ENCODE measurements around the gene AGL. TPM values are rescaled to one million over a fixed set of nuclear protein-coding genes. Genes with fewer than 3 reads are reported as not detected.

AGL gene
- total and polyA plus RNA-seq, 2 experiments from 2014 or later: 13.4 to 22.9 TPM

- Histone ChIP-seq H3K27me3 (ENCODE audit: insufficient read depth) (no peaks in the 10 kb centered on the region), H4K20me1 (replicated peaks; ENCODE audit: insufficient read depth) (no peaks in the 10 kb centered on the region), H3K36me3 (ENCODE audit: insufficient read depth) (no peaks in the 10 kb centered on the region), H3K4me2 (peak overlapping the region; percentile 73), H3K27ac (ENCODE audit: low read depth) (peak overlapping the region; percentile 77; the same call in 1 of the 2 replicates), H3K4me1 (ENCODE audit: insufficient read depth) (peaks cover 18% of the 10 kb centered on the region), H3K4me3 (peak overlapping the region; percentile 88), H2AFZ (peak overlapping the region; percentile 100), H3F3A (replicated peaks; ENCODE audit: low read depth) (0 out of 2 replicates have a peak, but pooled peaks cover 9% of the 10 kb centered on the region), H3K9me2 (ENCODE audit: insufficient read depth) (no peaks in the 10 kb centered on the region), H3K79me2 (replicated peaks; ENCODE audit: insufficient read depth) (peaks cover 36% of the 10 kb centered on the region)
- no peak for ATAC-seq
- DNase-seq (ENCODE audit: low spot score): peak; percentile 7
- TF ChIP-seq ZNF114 (CRISPR knock-in tag; IDR thresholded peaks at IDR 0.05) (no peak), EZH2phosphoT487 (IDR thresholded peaks at IDR 0.05; ENCODE audit: unreplicated experiment) (no peak), POLR2AphosphoS5 (IDR thresholded peaks at IDR 0.05; ENCODE audit: low read depth) (no peak), CTCF (conservative IDR thresholded peaks at IDR 0.05; ENCODE audit: low read depth in 2 of 2) (no peak), CREB1 (CRISPR knock-in tag; IDR thresholded peaks at IDR 0.05; ENCODE audit: low read depth) (no peak), JUNB (IDR thresholded peaks at IDR 0.05; ENCODE audit: unreplicated experiment) (no peak), ETS1 (IDR thresholded peaks at IDR 0.05) (no peak), STAT1 (IDR thresholded peaks at IDR 0.05; ENCODE audit: unreplicated experiment) (no peak), REST (IDR thresholded peaks at IDR 0.05; ENCODE audit: unreplicated experiment) (no peak), ZNF331 (CRISPR knock-in tag; IDR thresholded peaks at IDR 0.05; ENCODE audit: low read depth) (no peak), EZH2 (IDR thresholded peaks at IDR 0.05; ENCODE audit: low read depth, unreplicated experiment) (no peak), NANOG (IDR thresholded peaks at IDR 0.05; ENCODE audit: borderline replicate concordance) (no peak)
- TF ChIP-seq, protein P1, sequence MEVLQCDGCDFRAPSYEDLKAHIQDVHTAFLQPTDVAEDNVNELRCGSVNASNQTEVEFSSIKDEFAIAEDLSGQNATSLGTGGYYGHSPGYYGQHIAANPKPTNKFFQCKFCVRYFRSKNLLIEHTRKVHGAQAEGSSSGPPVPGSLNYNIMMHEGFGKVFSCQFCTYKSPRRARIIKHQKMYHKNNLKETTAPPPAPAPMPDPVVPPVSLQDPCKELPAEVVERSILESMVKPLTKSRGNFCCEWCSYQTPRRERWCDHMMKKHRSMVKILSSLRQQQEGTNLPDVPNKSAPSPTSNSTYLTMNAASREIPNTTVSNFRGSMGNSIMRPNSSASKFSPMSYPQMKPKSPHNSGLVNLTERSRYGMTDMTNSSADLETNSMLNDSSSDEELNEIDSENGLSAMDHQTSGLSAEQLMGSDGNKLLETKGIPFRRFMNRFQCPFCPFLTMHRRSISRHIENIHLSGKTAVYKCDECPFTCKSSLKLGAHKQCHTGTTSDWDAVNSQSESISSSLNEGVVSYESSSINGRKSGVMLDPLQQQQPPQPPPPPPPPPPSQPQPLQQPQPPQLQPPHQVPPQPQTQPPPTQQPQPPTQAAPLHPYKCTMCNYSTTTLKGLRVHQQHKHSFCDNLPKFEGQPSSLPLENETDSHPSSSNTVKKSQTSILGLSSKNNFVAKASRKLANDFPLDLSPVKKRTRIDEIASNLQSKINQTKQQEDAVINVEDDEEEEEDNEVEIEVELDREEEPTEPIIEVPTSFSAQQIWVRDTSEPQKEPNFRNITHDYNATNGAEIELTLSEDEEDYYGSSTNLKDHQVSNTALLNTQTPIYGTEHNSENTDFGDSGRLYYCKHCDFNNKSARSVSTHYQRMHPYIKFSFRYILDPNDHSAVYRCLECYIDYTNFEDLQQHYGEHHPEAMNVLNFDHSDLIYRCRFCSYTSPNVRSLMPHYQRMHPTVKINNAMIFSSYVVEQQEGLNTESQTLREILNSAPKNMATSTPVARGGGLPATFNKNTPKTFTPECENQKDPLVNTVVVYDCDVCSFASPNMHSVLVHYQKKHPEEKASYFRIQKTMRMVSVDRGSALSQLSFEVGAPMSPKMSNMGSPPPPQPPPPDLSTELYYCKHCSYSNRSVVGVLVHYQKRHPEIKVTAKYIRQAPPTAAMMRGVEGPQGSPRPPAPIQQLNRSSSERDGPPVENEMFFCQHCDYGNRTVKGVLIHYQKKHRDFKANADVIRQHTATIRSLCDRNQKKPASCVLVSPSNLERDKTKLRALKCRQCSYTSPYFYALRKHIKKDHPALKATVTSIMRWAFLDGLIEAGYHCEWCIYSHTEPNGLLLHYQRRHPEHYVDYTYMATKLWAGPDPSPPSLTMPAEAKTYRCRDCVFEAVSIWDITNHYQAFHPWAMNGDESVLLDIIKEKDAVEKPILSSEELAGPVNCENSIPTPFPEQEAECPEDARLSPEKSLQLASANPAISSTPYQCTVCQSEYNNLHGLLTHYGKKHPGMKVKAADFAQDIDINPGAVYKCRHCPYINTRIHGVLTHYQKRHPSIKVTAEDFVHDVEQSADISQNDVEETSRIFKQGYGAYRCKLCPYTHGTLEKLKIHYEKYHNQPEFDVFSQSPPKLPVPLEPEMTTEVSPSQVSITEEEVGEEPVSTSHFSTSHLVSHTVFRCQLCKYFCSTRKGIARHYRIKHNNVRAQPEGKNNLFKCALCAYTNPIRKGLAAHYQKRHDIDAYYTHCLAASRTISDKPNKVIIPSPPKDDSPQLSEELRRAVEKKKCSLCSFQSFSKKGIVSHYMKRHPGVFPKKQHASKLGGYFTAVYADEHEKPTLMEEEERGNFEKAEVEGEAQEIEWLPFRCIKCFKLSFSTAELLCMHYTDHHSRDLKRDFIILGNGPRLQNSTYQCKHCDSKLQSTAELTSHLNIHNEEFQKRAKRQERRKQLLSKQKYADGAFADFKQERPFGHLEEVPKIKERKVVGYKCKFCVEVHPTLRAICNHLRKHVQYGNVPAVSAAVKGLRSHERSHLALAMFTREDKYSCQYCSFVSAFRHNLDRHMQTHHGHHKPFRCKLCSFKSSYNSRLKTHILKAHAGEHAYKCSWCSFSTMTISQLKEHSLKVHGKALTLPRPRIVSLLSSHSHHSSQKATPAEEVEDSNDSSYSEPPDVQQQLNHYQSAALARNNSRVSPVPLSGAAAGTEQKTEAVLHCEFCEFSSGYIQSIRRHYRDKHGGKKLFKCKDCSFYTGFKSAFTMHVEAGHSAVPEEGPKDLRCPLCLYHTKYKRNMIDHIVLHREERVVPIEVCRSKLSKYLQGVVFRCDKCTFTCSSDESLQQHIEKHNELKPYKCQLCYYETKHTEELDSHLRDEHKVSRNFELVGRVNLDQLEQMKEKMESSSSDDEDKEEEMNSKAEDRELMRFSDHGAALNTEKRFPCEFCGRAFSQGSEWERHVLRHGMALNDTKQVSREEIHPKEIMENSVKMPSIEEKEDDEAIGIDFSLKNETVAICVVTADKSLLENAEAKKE (CRISPR knock-in tag; IDR thresholded peaks at IDR 0.05): no peak
- H3K36me3 Mint-ChIP-seq (ENCODE audit: low read depth): no peaks in the 10 kb centered on the region
- no peak overlapping the region for H3K27ac Mint-ChIP-seq
- peak overlapping the region; percentile 96 for H3K4me3 Mint-ChIP-seq
- H3K9me3 Mint-ChIP-seq: no peaks in the 10 kb centered on the region
- peaks cover 10% of the 10 kb centered on the region for H3K27me3 Mint-ChIP-seq (ENCODE audit: insufficient read depth, low read depth, poor library complexity)
- peaks cover 11% of the 10 kb centered on the region for H3K4me1 Mint-ChIP-seq
Observed at GRCh38 chr1:99969260-99969728, 119.1 kb downstream of the AGL start.

Data from GM23338 (cell line).